HL-60 (cell line): ENCODE results near the gene ANO9.

Experiments used
- POLR2AphosphoS5 ChIP-seq: IDR thresholded peaks from 2 replicates; pipeline ENCODE4 v1.6.1; 2012; ENCODE audit warnings: low read depth
- TF ChIP-seq, protein P1 (sequence below): IDR thresholded peaks from one replicate; pipeline ENCODE4 v1.5.1; 2011; ENCODE audit warnings: low read length, control low read depth, inconsistent platforms; ENCODE audit not compliant: insufficient read depth
- TF ChIP-seq, protein P2 (sequence below): IDR thresholded peaks from 2 replicates; pipeline ENCODE4 v1.6.1; 2012; ENCODE audit warnings: low read depth; ENCODE audit not compliant: insufficient replicate concordance

DNA sequence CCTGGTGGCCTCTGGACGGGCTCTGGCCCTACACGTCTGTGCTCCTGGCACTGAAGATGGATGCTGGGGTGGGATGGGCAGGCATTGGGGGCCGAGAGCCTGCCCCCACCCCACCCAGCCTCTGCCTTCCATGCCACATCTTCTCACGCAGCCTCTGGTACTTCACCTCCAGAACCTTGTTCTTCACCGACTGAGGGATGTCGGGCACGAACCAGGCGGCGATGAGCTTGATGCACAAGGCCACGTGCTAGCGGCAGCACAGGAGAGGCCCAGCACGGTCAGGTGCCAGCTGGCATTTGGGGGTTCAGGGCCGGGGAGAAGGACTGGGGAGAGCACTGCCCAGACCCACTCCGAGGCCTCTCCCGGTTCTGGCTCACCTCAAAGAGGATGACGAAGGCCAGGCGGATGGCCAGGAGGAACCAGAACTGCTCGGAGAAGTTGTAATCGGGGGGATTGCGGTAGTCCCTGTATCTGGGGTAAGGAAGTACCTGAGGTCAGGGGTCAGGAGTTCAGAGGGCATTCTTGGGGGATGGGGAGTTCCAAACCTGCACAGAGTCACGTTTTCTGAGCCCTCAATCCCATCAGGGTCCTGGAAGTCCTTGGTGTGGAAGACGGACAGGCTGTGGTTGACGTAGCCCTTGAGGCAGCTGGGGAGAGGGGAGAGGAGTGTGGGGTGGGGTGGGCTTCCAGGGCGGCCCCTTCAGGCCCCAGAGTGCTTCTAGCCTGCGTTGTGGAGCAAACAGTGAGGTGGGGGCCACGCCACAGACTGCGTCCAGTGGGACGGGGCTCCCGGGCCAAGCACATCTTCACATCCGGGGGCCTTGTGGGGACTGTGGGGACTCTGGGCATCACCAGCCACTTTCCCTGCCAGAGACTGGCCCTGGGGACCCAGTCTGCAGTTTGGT lies 23.2 kb downstream of the ANO9 start:
- TF ChIP-seq, protein P1, sequence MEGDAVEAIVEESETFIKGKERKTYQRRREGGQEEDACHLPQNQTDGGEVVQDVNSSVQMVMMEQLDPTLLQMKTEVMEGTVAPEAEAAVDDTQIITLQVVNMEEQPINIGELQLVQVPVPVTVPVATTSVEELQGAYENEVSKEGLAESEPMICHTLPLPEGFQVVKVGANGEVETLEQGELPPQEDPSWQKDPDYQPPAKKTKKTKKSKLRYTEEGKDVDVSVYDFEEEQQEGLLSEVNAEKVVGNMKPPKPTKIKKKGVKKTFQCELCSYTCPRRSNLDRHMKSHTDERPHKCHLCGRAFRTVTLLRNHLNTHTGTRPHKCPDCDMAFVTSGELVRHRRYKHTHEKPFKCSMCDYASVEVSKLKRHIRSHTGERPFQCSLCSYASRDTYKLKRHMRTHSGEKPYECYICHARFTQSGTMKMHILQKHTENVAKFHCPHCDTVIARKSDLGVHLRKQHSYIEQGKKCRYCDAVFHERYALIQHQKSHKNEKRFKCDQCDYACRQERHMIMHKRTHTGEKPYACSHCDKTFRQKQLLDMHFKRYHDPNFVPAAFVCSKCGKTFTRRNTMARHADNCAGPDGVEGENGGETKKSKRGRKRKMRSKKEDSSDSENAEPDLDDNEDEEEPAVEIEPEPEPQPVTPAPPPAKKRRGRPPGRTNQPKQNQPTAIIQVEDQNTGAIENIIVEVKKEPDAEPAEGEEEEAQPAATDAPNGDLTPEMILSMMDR = no peak
- no peak for TF ChIP-seq POLR2AphosphoS5
- TF ChIP-seq, protein P2, sequence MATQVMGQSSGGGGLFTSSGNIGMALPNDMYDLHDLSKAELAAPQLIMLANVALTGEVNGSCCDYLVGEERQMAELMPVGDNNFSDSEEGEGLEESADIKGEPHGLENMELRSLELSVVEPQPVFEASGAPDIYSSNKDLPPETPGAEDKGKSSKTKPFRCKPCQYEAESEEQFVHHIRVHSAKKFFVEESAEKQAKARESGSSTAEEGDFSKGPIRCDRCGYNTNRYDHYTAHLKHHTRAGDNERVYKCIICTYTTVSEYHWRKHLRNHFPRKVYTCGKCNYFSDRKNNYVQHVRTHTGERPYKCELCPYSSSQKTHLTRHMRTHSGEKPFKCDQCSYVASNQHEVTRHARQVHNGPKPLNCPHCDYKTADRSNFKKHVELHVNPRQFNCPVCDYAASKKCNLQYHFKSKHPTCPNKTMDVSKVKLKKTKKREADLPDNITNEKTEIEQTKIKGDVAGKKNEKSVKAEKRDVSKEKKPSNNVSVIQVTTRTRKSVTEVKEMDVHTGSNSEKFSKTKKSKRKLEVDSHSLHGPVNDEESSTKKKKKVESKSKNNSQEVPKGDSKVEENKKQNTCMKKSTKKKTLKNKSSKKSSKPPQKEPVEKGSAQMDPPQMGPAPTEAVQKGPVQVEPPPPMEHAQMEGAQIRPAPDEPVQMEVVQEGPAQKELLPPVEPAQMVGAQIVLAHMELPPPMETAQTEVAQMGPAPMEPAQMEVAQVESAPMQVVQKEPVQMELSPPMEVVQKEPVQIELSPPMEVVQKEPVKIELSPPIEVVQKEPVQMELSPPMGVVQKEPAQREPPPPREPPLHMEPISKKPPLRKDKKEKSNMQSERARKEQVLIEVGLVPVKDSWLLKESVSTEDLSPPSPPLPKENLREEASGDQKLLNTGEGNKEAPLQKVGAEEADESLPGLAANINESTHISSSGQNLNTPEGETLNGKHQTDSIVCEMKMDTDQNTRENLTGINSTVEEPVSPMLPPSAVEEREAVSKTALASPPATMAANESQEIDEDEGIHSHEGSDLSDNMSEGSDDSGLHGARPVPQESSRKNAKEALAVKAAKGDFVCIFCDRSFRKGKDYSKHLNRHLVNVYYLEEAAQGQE = no peak
